HepG2 (cell line): Measurements from ENCODE around the gene MYRFL. TPM values are rescaled to one million over a fixed set of nuclear protein-coding genes. Genes with fewer than 3 reads are reported as not detected.

ENCODE experiments used
- ATAC-seq: fragments of 200-7000 bp; cut with Tn5 transposase; 3 replicates; pipeline ENCODE4 v1.9.1; 2020; ENCODE audit warnings: mild to moderate bottlenecking, moderate library complexity
- Bru-seq: library from RNA; stranded (reverse); fragments of 400-500 nt; gene quantifications from one replicate; lab custom pipeline; 2021; lab: Mats Ljungman, UMichigan
- BruChase-seq, 2 experiments: library from RNA; stranded (reverse); fragments of 400-500 nt; gene quantifications; one replicate each; lab custom pipeline; 2021; lab: Mats Ljungman, UMichigan
- BruUV-seq: library from RNA; stranded (reverse); fragments of 400-500 nt; replicated peaks from 2 replicates; lab custom pipeline; 2021; lab: Mats Ljungman, UMichigan
- CTCF ChIA-PET: fragments of 300-600 bp; formaldehyde crosslinking; extraction: SDS; loops from one replicate; lab custom pipeline; 2021; ENCODE audit warnings: low total read pairs, inconsistent platforms, low intra/inter-chr PET ratio; lab: Yijun Ruan, JAX
- POLR2A ChIA-PET: fragments of 350-600 bp; sonication (Branson Sonifier 250); formaldehyde crosslinking; loops from one replicate; lab custom pipeline; 2020; ENCODE audit warnings: antibody characterized with exemption, inconsistent platforms; lab: Yijun Ruan, JAX
- DNase-seq: peaks from one replicate; pipeline ENCODE4 v3.0.0-alpha.2; 2015; ENCODE audit warnings: low spot score
- FAIRE-seq: peaks from 3 replicates; lab custom pipeline; 2011; peaks lifted over from hg19 to GRCh38; lab: Jason Lieb, UNC
- H2AFZ ChIP-seq: one replicate; pipeline ENCODE4 v1.6.1; 2011; ENCODE audit warnings: low read length, inconsistent platforms
- H3K27ac ChIP-seq: fragments of 300-600 bp; 3 replicates; pipeline ENCODE4 v1.8.0; 2011; ENCODE audit warnings: mixed run types, mild to moderate bottlenecking, mixed read lengths, low read length, inconsistent platforms; ENCODE audit not compliant: insufficient read depth; ENCODE audit errors: extremely low read length
- H3K27me3 ChIP-seq, 2 experiments: fragments of 200-600 bp in 1 of 2; 2 replicates in 1 of 2; 3 replicates in 1 of 2; pipeline versions ENCODE4 v1.6.0 to v1.8.0; 2011; ENCODE audit warnings: low read length in 2 of 2, mild to moderate bottlenecking in 2 of 2, moderate library complexity in 2 of 2, inconsistent platforms in 1 of 2; ENCODE audit not compliant: insufficient read depth in 2 of 2, control insufficient read depth in 1 of 2
- H3K36me3 ChIP-seq, 2 experiments: fragments of 200-600 bp in 1 of 2; replicated peaks in 1 of 2; 2 replicates in 1 of 2; 3 replicates in 1 of 2; pipeline versions ENCODE4 v1.5.1 to v1.8.0; 2011; ENCODE audit warnings: low read length in 2 of 2, inconsistent platforms in 1 of 2; ENCODE audit not compliant: insufficient read depth in 2 of 2, control insufficient read depth in 1 of 2
- H3K4me1 ChIP-seq: 2 replicates; pipeline ENCODE4 v1.5.1; 2012; ENCODE audit warnings: low read length, inconsistent platforms; ENCODE audit not compliant: insufficient read depth
- H3K4me2 ChIP-seq: 2 replicates; pipeline ENCODE4 v1.6.0; 2011; ENCODE audit warnings: low read depth, low read length, inconsistent platforms
- H3K4me3 ChIP-seq, 3 experiments: fragments of 200-600 bp in 1 of 3; sonication (generic), shearing (Covaris generic) in 1 of 3; replicated peaks in 1 of 3; 2 replicates each; pipeline ENCODE4 v1.5.1; 2011 to 2016; ENCODE audit warnings: low read length in 3 of 3, inconsistent platforms in 2 of 3, low read depth in 2 of 3, mild to moderate bottlenecking in 2 of 3, control low read depth in 1 of 3, mixed read lengths in 1 of 3; ENCODE audit not compliant: insufficient read depth in 1 of 3
- H3K79me2 ChIP-seq: one replicate; pipeline ENCODE4 v1.6.1; 2011; ENCODE audit warnings: low read length, inconsistent platforms; ENCODE audit not compliant: insufficient read depth
- H3K9ac ChIP-seq: 2 replicates; pipeline ENCODE4 v1.6.0; 2011; ENCODE audit warnings: mild to moderate bottlenecking, low read depth, low read length, inconsistent platforms; ENCODE audit not compliant: insufficient read depth
- H3K9me3 ChIP-seq: 2 replicates; pipeline ENCODE4 v1.5.1; 2012; ENCODE audit warnings: mild to moderate bottlenecking, low read length
- H4K20me1 ChIP-seq: 2 replicates; pipeline ENCODE4 v1.6.0; 2011; ENCODE audit warnings: inconsistent platforms, mild to moderate bottlenecking, low read length, moderate library complexity; ENCODE audit not compliant: insufficient read depth
- HMGA1 ChIP-seq: sonication (generic); formaldehyde crosslinking; conservative IDR thresholded peaks from 2 replicates; pipeline ENCODE4 v1.4.0; 2020; ENCODE audit warnings: missing genetic modification reagents
- MYC ChIP-seq: sonication (generic); formaldehyde crosslinking; IDR thresholded peaks from 2 replicates; pipeline ENCODE4 v1.9.0; 2021; ENCODE audit warnings: missing genetic modification reagents, borderline replicate concordance
- NFE2L1 ChIP-seq: sonication (generic); formaldehyde crosslinking; IDR thresholded peaks from 2 replicates; pipeline ENCODE4 v1.4.0; 2020; ENCODE audit warnings: missing genetic modification reagents, mild to moderate bottlenecking, borderline replicate concordance
- SIN3A ChIP-seq: IDR thresholded peaks from 2 replicates; pipeline ENCODE4 v1.6.1; 2011; ENCODE audit warnings: low read depth, mild to moderate bottlenecking, control low read depth, low read length, borderline replicate concordance
- THYN1 ChIP-seq: sonication (generic); formaldehyde crosslinking; IDR thresholded peaks from 2 replicates; pipeline ENCODE4 v1.8.1; 2023; ENCODE audit warnings: low read depth, mild to moderate bottlenecking, moderate library complexity, missing genetic modification reagents, borderline replicate concordance
- ZBTB7A ChIP-seq: sonication (generic); formaldehyde crosslinking; IDR thresholded peaks from 2 replicates; pipeline ENCODE4 v1.8.0; 2022; ENCODE audit warnings: mild to moderate bottlenecking, missing genetic modification reagents
- ZMYM4 ChIP-seq: sonication (generic); formaldehyde crosslinking; IDR thresholded peaks from 2 replicates; pipeline ENCODE4 v1.8.1; 2023; ENCODE audit warnings: mild to moderate bottlenecking, missing genetic modification reagents
- ZNF510 ChIP-seq: sonication (generic); formaldehyde crosslinking; IDR thresholded peaks from 2 replicates; pipeline ENCODE4 v1.4.0; 2020; ENCODE audit warnings: low read depth, mild to moderate bottlenecking, missing genetic modification reagents
- ZNF781 ChIP-seq: sonication (generic); formaldehyde crosslinking; IDR thresholded peaks from 2 replicates; pipeline ENCODE4 v1.5.1; 2020; ENCODE audit warnings: borderline replicate concordance, mild to moderate bottlenecking, missing genetic modification reagents; ENCODE audit errors: not compliant biosample characterization
- WGBS: methylation state at CpG from one replicate; pipeline ENCODE4 v1.1.6; 2017; ENCODE audit warnings: low lambda C conversion rate; 5-methylcytosine and 5-hydroxymethylcytosine counted together
- in situ Hi-C: cut with HindIII; loops from 2 replicates; pipeline ENCODE4 v1.10.0; 2017; ENCODE audit warnings: low pct_unique_long_range_greater_than_20kb; ENCODE audit not compliant: extremely low pct_ligation_motif_present
- intact Hi-C: fragments of 100-400 bp; cut with micrococcal nuclease; formaldehyde crosslinking; loops from one replicate; pipeline ENCODE4 v1.10.0; 2022; ENCODE audit not compliant: unreplicated experiment
- long read RNA-seq, 2 experiments: library from RNA in 1 of 2; library from polyadenylated mRNA in 1 of 2; stranded (forward) in 1 of 2; unstranded in 1 of 2; transcript quantifications; one replicate each; pipeline ENCODE4 v2.0.0, GENCODE V29; 2019 to 2022
- polyA minus RNA-seq, 3 experiments: library from RNA; depleted of rRNA, polyadenylated mRNA; stranded (reverse); fragments of >200 nt; gene quantifications; 2 replicates each; pipeline ENCODE4 v1.2.3, GENCODE V29; 2011; ENCODE audit warnings: low replicate concordance in 1 of 3
- polyA plus RNA-seq, 8 experiments: library from polyadenylated mRNA; depleted of rRNA in 3 of 8; stranded (reverse) in 7 of 8; unstranded in 1 of 8; fragments of >200 nt; fragmentation: Illumina TruSeq in 4 of 8; extraction: Trizol in 4 of 8; gene quantifications; 2 replicates each; pipeline versions ENCODE4 v1.2.1 to v1.2.3, GENCODE V29; 2011 to 2016; ENCODE audit warnings: low read depth in 4 of 8, missing spikeins in 1 of 8, mixed read lengths in 1 of 8; ENCODE audit not compliant: insufficient read depth in 1 of 8
- total RNA-seq, 5 experiments: library from RNA; depleted of rRNA; stranded (reverse); fragments of >200 nt; fragmentation: Illumina TruSeq; extraction: Trizol; gene quantifications; 2 replicates each; pipeline ENCODE4 v1.2.3, GENCODE V29; 2016; ENCODE audit warnings: low read depth in 1 of 5
- TF ChIP-seq, protein P1 (sequence below): sonication (generic); formaldehyde crosslinking; IDR thresholded peaks from 2 replicates; pipeline ENCODE4 v1.4.0; 2020; ENCODE audit warnings: mild to moderate bottlenecking, missing genetic modification reagents

Gene MYRFL
- 0.09 and 0.10 TPM in 2 replicates for total RNA-seq (2016; rRNA removed; fragmentation: Illumina TruSeq; extraction: Trizol)
- 0.35 and 0.40 TPM in 2 replicates for total RNA-seq (2016; cell fraction: cytosol; rRNA removed; fragmentation: Illumina TruSeq; extraction: Trizol; ENCODE audit: low read depth)
- 0.17 TPM in 1 of 2 replicates, not detected in the other for total RNA-seq (2016; cell fraction: insoluble cytoplasmic fraction; rRNA removed; fragmentation: Illumina TruSeq; extraction: Trizol)
- total RNA-seq (2016; cell fraction: membrane; rRNA removed; fragmentation: Illumina TruSeq; extraction: Trizol), result 0.19 and 0.24 TPM in 2 replicates
- 0.31 and 0.44 TPM in 2 replicates for total RNA-seq (2016; cell fraction: nucleus; rRNA removed; fragmentation: Illumina TruSeq; extraction: Trizol)
- polyA plus RNA-seq (2011; rRNA removed), result 0.11 and 0.54 TPM in 2 replicates
- 0.01 and 0.08 TPM in 2 replicates for polyA plus RNA-seq (2011; cell fraction: cytosol; rRNA removed)
- 0.26 and 0.48 TPM in 2 replicates for polyA plus RNA-seq (2011; cell fraction: nucleus; rRNA removed)
- polyA plus RNA-seq (2012), result 0.20 and 0.25 TPM in 2 replicates
- polyA plus RNA-seq (2016; cell fraction: cytosol; fragmentation: Illumina TruSeq; extraction: Trizol; ENCODE audit: low read depth), result not detected in 2 replicates
- polyA plus RNA-seq (2016; cell fraction: insoluble cytoplasmic fraction; fragmentation: Illumina TruSeq; extraction: Trizol; ENCODE audit: low read depth), result not detected in 2 replicates
- polyA plus RNA-seq (2016; cell fraction: membrane; fragmentation: Illumina TruSeq; extraction: Trizol; ENCODE audit: low read depth), result not detected in 2 replicates
- polyA plus RNA-seq (2016; cell fraction: nucleus; fragmentation: Illumina TruSeq; extraction: Trizol; ENCODE audit: insufficient read depth, low read depth), result 0.39 and 0.62 TPM in 2 replicates
- 0.08 TPM in 1 of 2 replicates, not detected in the other for polyA minus RNA-seq (2011; rRNA and poly(A)+ RNA removed; ENCODE audit: low replicate concordance)
- not detected in 2 replicates for polyA minus RNA-seq (2011; cell fraction: cytosol; rRNA and poly(A)+ RNA removed)
- 0.52 and 1.1 TPM in 2 replicates for polyA minus RNA-seq (2011; cell fraction: nucleus; rRNA and poly(A)+ RNA removed)
- percentile 35 among the genes with signal in this experiment for Bru-seq, nascent RNA
- BruChase-seq, experiment 1, labeled RNA remaining after a 6-hour chase, result percentile 43 among the genes with signal in this experiment
- BruChase-seq, experiment 2, labeled RNA remaining after a 2-hour chase, result percentile 45 among the genes with signal in this experiment
- long read RNA-seq, experiment 1, result 0 reads
- long read RNA-seq, experiment 2, result 0 reads

DNA sequence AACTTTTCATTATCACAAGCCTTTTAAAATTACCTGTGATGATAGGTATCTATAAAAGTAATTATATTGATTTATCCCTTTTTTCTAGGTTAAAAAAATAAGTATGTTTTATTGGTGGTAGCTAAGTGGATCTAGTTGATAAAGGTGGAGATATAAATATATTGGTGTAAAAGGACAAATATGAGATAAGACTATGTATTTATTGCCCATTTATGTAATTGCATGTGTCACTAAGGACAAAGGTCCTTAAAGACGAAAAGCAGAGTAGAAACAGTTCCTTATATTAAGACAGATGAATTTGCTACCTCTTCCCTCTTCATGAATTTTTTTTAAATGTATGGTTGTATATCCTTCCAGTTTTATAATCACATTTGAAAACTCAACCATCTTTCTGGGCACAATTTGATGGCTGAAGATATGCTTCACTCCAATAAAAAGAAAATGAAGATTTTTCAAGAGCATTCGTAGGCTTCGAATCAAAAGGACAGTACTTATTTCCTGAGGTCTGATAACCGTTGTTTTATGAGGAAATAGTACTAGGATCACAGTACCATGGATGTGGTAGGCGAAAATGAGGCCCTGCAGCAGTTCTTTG, at the start of gene MYRFL:
MYRFL (plus strand) TSS at position 262 of the 595 bp plus-strand sequence; CDS start at position 553, 291 bp downstream.
- FAIRE-seq (no peak), ATAC-seq (no peak), DNase-seq (no peak)
- CTCF ChIA-PET, result no interaction called here
- intact Hi-C loops (loop anchor here (10.0 kb wide), 1 partner anchor 80 kb away; no protein-coding TSS in a partner anchor), in situ Hi-C loops (no loop called here)
- no peaks in the 10 kb centered on the region for H3K9me3 ChIP-seq
- H3K27me3 ChIP-seq, result no peaks in the 10 kb centered on the region
- H2AFZ ChIP-seq, result no peak within 1 kb of the TSS
- H3K4me3 ChIP-seq, result no peak within 1 kb of the TSS
- no TSS peak for BruUV-seq
- no peaks in the 10 kb centered on the region for H3K36me3 ChIP-seq
- H3K27ac ChIP-seq, result no peak within 1 kb of the TSS
- TF ChIP-seq ZNF781 (CRISPR knock-in tag) (no peak), THYN1 (no peak), HMGA1 (CRISPR knock-in tag) (no peak), NFE2L1 (CRISPR knock-in tag) (no peak), MYC (CRISPR knock-in tag) (no peak), ZMYM4 (CRISPR knock-in tag) (no peak), ZNF510 (CRISPR knock-in tag) (no peak), SIN3A (no peak), ZBTB7A (CRISPR knock-in tag) (no peak)
- TF ChIP-seq, protein P1, sequence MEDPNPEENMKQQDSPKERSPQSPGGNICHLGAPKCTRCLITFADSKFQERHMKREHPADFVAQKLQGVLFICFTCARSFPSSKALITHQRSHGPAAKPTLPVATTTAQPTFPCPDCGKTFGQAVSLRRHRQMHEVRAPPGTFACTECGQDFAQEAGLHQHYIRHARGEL (CRISPR knock-in tag), result no peak
- H3K9ac ChIP-seq, result no peak within 1 kb of the TSS
- H3K4me1 ChIP-seq, result no peaks in the 10 kb centered on the region
- 43% methylated on average over 5 of the region's 5 CpGs for WGBS
- no peak within 1 kb of the TSS for H3K4me2 ChIP-seq
- H4K20me1 ChIP-seq, result no peaks in the 10 kb centered on the region
- H3K79me2 ChIP-seq, result no peaks in the 10 kb centered on the region
- POLR2A ChIA-PET, result no interaction called here
